Urothelium cell line (cell line): ENCODE data around the gene KIF3B.
"Not testable (repeated sequence)": the region's sequence is repeated elsewhere in the genome, so short reads cannot be mapped to it uniquely, and the experiment has no call there.

Source experiments
- DNase-seq: peaks from one replicate; pipeline ENCODE4 v3.0.0; 2011; ENCODE audit warnings: low spot score, mixed read lengths
- FAIRE-seq: peaks from 2 replicates; lab custom pipeline; 2011; peaks lifted over from hg19 to GRCh38; lab: Jason Lieb, UNC

KIF3B gene

GRCh38 chr20:32378461-32378860 lies 101.0 kb downstream of the KIF3B start:
- FAIRE-seq (no peak), DNase-seq (no peak)

- FAIRE-seq, DNase-seq: not testable (repeated sequence)
Measured at GRCh38 chr20:32380037-32380436, 102.6 kb downstream of the KIF3B start.

DNA sequence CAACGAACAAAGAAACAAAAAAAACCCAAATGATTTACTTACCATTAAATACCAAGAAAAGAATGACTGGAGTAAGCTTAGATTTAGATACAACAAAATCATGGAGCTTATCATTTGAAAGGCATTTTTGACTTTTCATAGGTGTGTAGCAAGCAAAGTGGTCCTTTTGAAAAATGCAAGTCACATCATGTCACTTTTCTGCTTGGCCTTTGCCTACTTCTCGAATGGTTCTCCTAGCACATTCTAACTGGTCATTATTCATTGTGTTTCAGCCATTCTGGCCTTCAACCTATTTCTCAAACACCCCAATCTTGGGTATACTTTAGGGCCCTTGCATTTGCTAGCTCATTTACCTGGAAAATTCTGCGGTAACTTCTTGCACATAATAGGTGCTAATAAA lies 103.3 kb downstream of the KIF3B start:
- DNase-seq (no peak), FAIRE-seq (no peak)

DNA sequence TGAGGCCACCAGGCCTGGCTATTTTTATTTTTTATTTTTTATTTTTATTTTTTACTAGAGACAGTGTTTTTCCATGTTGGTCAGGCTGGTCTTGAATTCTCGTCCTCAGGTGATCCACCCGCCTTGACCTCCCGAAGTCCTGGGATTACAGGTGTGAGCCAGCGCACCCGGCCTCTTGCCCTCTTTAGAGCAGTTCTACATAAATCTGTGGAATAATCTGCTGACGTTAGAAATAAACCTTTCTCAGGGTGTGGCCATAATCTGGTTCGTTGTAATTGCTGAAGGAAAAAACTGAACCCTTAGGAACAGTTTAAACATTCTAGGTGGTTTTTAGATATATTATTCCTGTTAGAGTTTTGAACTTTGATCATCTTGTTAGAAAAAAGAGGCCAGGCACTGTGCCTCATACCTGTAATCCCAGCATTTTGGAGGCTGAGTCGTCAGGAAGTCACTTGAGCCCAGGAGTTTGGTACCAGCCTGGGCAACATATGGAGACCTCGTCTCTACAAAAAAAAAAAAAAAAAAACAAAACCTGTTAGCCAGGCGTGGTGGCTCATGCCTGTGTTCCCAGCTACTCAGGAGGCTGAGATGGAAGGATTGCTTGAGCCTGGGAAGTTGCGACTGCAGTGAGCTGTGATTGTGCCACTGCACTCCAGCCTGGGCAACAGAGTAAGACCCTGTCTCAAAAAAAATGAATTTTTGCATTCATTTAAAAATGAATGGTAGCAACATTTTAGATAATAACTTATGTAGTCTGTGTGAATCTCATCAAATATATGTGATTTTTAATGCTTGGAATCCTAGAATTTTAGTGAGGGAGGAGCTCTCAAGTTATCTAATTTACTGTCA lies 104.9 kb downstream of the KIF3B start:
- no peak for DNase-seq
- FAIRE-seq = no peak

DNA sequence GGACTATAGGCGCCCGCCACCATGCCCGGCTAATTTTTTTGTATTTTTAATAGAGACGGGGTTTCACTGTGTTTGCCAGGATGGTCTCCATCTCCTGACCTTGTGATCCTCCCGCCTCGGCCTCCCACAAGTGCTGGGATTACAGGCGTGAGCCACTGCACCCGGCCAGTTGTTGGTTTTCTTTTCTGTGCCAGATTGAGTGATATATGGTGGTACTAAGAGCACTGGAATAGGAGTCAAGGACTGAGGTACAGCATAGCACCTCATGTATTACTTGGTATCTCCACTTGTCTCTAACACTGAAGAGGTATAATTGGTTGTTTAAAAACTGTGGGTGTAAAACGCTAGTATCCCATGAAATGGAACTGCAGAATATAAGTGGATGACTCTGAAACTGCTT lies 106.0 kb downstream of the KIF3B start:
- not testable (repeated sequence) for FAIRE-seq, DNase-seq
